Cerebellar cortex (tissue), 1 donor: ENCODE measurements around the gene DIPK1B.
A peak's percentile ranks its signal among the peaks of the same experiment; 100 is the strongest.

Experiments
- DNase-seq: peaks from one replicate; pipeline ENCODE4 v3.0.0-alpha.2; 2015; ENCODE audit warnings: low spot score

DIPK1B gene

GRCh38 chr9:136686794-136687711 lies 25.3 kb upstream of the DIPK1B start, which contains the start of gene AGPAT2:
Gene AGPAT2 (minus strand): TSS chr9:136687457. CDS start chr9:136687357, 100 bp downstream.
- DNase-seq, result no peak

DNA sequence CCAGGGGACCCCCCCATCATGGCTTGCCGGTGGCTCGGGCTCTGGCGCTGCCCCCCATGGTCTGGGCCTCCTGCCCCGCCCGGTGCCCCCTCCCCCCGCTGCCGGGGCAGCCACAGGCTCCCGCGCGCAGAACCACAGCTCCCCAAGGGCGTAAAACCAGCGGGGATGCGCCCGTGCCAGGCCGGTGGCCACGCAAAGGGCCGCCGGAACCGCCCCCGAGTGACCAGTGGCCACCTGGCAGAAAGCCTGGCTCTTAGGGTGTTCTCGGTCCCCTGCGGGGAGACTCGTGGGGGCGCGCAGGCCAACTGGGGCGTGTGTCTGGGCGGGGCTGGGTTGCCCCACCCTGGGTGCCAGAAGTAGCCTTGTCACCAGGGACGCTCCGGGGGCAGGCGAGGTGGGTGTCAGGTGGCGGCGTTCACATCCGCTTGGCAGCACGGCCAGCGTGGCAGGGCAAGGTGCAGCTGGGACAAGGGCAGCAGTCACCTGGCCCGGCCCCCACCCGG lies 24.6 kb upstream of the DIPK1B start:
- no peak for DNase-seq

- DNase-seq, result no peak
Observed at GRCh38 chr9:136688274-136689107, 23.9 kb upstream of the DIPK1B start.

GRCh38 chr9:136689108-136689460 lies 23.3 kb upstream of the DIPK1B start:
- DNase-seq, result no peak

- no peak for DNase-seq
Observed at GRCh38 chr9:136690104-136690805, 22.1 kb upstream of the DIPK1B start.

DNA sequence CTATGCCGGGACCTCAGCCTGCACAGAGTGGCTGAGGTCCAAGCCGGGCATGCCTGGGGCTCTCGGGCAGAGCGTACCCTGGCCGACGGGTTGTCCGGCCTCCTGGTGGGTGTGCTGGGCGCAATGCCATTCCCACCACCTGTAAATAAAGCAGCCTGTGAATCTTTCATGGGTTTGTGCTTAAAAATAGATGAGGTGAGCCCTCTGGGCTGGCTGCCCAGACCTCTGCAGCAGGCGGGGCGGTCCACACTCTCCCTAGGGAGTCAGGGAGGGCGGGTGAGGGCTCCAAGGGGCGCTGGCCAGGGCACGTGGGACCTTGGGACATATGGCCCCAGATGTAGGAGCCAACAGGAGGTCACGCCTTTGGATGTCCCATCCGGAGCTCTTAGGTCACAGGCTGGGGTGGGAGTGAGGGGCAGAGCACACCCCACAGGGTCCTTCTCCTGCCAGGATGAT lies 21.5 kb upstream of the DIPK1B start:
- no peak for DNase-seq

- no peak for DNase-seq
Observed at GRCh38 chr9:136691316-136692184, 20.8 kb upstream of the DIPK1B start.

DNA sequence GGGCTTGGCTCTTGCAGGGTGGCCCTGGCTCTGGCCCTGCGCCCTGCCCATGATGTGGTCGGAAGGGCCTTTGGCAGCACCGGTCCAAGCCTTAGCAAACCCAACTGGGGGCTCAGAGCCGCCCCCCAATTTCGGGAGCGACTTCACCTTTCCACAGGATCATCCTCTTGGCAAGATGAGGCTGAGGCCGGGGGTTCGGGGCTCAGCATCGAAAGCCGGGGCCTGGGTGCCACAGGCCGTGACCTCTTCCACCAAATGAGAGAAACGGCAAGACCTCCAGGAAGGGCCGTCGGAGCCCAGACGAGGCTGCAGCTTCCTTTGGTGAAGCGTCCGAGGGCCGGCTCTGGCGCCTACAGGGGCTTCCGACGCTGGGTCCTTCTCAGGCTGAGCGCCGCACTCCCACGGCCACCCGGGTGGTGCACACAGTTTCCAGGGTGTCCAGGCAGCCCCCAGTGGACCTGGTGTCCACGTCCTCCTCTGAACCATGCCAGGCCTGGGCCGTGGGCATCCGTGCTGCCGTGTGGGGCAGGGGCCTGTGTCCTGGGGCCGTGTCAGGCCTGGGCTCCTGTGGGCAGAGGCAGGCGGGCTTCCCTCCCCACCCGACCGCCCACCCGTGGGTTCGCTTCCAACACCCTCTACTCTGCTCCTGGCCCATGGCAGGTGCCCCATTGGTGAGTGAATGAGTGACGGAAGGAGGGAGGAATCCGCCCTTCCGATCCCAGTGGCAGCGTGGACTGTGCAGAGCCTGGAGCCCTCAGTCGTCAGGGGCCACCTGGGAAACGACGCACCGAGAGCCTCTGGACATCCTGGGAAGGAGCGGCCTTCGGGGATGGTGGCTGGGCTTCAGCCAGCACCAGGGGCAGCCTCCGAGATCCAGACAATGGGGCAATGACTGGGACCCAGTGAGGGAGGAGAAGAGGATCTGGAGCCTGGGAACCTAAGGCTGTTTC lies 19.9 kb upstream of the DIPK1B start:
- no peak for DNase-seq

DNA sequence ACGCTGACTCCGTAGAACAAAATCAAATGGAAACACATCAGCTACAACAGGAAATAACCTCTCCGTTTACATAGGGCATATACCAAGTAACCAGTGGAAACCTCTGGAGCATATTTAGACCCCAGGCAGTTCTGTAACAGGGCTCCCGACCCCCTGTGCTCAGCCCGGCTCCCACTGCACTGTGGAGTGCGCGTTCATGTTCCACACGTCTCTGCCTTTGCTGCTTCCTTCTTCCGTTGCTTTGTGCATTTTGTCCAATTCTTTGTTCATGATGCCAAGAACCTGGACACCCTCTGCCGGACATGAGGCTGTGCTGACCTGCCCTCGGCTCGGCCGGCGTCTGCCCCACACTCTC lies 19.3 kb upstream of the DIPK1B start:
- DNase-seq, result no peak

DNA sequence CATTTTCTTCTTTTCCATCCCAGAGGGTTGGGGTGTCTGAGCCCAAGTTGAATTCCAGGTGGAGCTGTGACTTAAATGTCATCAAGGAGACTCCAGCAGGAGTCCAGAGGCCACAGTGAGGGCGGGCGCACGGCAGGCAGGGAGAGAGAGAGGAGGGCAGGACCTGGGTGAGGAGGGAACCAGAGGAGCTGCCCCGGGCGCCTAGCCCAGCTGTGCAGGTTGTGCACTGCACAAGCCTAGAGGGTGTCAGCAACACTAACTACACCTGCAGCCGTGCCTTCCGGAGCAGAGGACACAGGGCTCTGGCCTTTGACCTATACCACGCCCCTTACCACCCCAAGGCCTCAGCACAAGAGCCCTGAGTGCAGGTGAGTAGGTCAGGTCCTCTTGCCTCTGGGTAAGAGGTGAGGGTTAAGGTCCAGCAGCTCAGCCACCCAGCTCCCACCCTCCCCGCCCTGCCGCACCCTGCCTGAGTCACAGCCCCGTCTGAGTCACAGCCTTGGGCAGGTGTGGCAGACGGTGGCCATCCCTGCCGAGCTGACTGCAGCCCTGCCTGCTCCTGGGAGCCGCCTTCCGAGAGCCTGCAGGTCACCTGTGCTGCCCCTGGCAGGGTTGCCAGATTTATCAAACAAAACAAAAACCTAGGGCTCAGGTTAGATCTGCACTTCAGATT lies 18.7 kb upstream of the DIPK1B start:
- no peak for DNase-seq

- DNase-seq, result no peak
Observed at GRCh38 chr9:136694163-136694871, 18.1 kb upstream of the DIPK1B start.

- DNase-seq, result no peak
Observed at GRCh38 chr9:136694872-136695247, 17.5 kb upstream of the DIPK1B start.

- peak; percentile 73 for DNase-seq
Observed at GRCh38 chr9:136695435-136695895, 16.9 kb upstream of the DIPK1B start.

GRCh38 chr9:136695955-136696354 lies 16.4 kb upstream of the DIPK1B start:
- no peak for DNase-seq

- no peak for DNase-seq
Observed at GRCh38 chr9:136696502-136696901, 15.9 kb upstream of the DIPK1B start.

DNA sequence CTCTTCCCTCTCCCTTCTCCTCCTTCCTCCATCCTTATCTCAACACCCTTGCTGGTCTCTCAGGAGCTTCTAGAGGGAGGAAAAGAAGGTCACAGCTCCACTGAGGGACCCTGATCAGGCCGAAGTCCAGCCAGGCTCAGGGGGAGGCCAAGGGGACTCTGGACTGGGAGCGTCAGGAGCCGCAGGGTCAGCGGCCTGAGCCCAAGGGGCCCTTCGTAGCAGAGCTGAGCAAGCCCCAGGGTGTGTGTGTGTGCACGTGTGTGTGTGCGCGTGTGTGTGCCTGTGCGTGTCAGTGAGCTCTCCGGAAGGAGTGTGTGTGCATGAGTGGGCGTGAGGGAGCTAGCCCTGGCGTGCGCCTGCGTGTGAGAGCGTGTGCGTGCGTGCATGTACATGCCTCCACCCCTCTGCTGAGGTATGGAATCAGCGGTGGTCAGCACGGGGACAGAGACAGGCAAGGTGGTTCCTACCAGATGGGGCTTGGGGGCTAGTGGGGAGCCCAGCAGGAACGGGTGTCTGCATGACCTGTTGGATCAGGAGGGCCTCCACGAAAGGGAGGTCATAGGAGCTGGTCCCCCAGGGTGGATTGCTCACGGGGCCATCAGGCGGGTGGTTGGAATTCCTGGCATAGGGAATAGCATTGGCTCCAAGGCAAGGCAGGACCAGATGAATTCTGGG lies 15.1 kb upstream of the DIPK1B start:
- no peak for DNase-seq

DNA sequence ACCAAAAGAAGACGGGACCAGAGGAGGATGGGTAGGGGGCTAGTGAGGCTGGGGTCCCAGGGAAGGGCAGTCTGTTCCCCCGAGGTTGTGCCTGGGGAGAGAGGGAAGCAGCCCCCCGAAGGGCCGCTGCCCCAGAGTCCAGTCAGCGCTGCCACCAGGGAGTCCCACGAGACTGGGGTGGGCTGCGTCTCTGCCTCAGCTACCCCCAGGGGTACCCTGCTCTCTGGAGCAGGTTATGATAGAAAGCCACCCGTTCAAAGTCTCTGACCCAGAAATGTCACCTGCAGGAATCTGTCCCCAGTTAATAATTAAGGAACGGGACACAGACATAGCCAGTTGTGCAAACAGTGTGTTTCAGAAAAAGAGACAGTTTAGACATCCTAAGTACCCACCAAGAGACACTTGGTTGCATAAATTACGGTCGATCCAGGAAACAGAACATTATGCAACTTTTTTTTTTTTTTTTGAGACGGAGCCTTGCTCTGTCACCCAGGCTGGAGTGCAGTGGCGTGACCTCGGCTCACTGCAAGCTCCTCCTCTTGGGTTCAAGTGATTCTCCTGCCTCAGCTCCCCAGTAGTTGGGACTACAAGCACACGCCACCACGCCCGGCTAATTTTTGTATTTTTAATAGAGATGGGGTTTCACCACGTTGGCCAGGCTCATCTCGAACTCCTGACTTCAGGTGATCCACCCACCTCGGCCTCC lies 14.4 kb upstream of the DIPK1B start:
- no peak for DNase-seq
